ENCODE results near the gene SPATA46.

GRCh38 chr1:162333991-162334390, 42.7 kb downstream of the SPATA46 start:
- TF ChIP-seq CTCF (IDR thresholded peaks at IDR 0.05; ENCODE audit: low read depth, low read length, poor library complexity, severe bottlenecking) (no peak), EZH2phosphoT487 (IDR thresholded peaks at IDR 0.05; ENCODE audit: borderline replicate concordance, low read length) (no peak)
